ENCODE data around the gene TRIP6.

TRIP6 gene

DNA sequence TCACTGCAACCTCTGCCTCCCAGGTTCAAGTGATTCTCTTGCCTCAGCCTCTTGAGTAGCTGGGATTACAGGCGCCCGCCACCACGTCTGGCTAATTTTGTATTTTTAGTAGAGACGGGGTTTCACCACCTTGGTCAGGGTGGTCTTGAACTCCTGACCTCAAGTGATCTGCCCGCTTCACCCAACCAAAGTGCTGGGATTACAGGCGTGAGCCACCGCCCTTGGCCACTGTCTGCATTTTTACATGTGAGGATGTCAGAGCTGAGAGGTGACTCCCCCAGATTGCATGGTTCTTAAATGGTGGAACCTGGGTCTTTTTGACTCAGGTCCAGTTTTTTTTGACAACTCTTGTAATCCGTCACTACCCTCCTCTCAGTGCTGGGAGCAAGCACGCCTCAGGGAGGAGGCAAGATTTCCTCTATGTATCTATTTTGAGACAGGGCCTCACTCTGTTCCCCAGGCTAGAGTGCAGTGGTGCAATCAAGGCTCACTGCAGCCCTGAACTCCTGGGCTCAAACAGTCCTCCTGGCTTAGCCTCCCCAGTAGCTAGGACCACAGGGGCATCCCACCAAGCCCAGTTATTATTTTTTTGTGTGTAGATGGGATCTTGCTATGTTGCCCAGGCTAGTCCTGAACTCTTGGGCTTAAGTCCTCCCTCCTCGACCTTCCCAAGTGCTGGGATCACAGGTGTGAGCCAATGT, 6.6 kb downstream of the TRIP6 start:
- no peak for DNase-seq (ENCODE audit: low read depth in 2 of 2)

DNA sequence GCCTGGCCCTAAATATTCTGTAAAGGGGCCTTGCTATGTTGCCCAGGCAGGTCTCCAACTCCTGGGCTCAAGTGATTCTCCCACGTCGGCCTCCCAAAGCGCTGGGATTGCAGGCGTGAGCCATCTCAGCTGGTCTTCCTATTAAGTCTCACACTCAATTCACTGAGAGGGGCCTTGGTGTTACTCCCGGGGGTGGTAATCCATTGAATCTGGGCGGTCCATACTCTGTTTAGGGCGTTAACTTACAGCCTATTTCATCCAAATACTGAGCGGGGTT, 7.1 kb downstream of the TRIP6 start:
- DNase-seq (ENCODE audit: low read depth in 2 of 2) = no peak

DNA sequence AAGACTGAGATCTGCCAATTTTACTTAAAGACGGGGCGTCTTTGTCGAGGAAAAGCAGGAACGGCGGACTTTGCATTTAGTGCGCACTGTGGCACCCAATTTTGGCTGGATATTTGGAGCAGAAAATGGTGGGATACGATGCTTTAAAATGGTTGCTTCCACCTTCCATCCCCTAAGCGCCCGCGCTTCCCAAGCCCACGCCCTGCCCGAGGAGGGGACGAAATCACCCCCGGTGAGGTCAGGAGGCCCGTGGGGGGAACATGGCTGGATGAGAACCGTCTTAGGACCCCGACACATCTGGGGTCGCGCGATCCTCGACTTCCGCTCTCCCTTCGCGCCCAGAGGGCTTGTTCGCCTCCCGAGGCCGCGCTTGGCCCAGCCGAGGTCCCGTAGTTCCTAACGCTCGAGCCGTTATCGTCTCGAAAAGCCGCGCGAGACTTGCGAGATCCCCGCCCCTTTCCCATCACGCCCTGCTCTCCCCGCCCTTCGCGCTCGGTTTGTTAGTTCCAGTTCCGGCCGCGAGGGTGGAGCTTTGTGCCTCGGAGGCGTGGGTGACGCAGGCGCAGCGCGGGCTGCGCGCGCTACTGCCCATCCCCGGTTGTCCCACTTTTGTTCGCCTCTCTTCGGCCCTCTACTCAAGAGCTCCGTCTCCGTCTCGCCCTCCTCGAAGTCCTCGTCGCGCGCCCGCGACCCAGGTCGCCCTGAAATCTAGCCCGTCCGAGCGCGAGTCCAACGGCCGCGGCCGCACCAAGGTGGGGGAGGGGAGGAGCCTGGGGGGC, 7.6 kb downstream of the TRIP6 start, which contains the start of gene SRRT:
Gene SRRT (plus strand): TSS at position 527 of the 779 bp plus-strand sequence. CDS start 488 bp downstream, outside the sequence.
- peak; percentile 97 to 98 for DNase-seq (ENCODE audit: low read depth in 2 of 2)

DNA sequence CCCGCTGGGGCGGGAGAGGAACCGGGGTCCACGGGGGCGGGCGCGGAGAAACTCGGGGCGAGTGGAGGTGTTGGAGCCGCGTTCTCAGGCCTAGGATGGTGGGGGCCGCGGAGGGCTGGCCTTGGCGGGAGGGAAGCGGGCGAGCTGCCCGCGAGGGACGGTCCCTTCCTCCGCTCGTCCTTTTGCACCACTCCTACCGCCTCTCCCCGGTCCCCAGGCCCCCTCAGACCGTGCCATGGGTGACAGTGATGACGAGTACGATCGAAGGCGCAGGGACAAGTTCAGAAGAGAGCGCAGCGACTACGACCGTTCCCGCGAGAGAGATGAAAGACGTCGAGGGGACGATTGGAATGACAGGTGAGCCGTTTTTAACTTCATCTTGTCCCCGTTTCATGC, 8.2 kb downstream of the TRIP6 start:
- no peak for DNase-seq (ENCODE audit: low read depth in 2 of 2)

DNA sequence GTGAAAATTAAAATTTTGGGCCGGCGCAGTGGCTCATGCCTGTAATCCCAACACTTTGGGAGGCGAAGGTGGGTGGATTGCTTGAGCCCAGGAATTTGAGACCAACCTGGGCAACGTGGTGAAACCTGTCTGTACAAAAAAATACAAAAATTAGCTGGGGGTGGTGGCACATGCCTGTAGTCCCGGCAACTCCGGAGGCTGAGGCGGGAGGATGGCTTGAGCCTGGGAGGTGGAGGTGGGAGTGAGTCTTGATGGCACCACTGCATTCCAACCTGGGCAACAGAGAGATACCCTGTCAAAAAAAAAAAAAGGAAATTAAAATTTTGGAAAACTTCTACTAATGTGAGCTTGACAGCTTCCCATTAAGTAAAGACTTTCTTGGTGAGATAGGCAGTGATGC, 10.8 kb downstream of the TRIP6 start:
- no peak for DNase-seq (ENCODE audit: low read depth in 2 of 2)

DNA sequence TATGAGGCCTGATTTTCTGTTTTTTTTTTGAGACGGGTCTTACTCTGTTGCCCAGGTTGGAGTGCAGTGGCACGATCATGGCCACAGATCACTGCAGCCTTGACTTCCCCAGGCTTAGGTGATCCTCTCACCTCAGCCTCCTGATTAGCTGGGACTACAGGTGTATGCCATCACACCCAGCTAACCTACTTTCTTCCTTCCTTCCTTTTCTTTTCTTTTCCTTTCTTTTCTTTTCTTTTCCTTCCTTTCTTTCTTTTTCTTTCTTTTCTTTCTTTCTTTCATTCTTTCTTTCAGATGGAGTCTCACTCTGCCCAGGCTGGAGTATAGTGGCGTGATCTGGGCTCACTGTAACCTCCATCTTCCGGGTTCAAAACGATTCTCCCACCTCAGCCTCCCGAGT, 11.5 kb downstream of the TRIP6 start:
- DNase-seq (ENCODE audit: low read depth in 2 of 2) = no peak

DNA sequence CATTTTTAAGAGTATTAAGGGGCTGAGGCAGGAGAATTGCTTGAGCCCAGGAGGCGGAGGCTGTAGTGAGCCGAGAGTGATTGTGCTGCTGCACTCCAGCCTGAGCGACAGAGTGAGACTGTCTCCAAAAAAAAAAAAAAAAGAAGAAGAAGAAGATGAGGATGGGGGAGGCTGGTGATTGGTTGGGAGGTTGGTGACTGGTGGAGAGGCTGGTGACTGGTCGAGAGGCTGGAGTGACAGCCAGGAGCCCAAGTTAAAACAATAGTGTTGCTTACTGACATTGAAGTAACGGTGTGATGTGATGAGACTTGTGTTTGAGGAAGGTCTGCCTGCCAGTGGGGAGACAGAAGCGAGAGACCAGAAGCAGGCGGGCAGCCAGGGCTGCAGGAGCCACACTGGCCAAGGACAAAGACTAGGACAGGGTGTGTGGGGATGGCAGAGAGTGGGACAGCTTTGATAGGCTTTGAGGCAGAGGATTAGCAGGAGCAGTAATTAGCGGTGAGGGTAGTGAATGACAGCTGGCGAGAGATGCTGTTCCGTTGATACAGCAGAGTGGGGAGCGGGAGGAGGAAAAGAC, 12.6 kb downstream of the TRIP6 start:
- no peak for DNase-seq (ENCODE audit: low read depth in 2 of 2)

DNA sequence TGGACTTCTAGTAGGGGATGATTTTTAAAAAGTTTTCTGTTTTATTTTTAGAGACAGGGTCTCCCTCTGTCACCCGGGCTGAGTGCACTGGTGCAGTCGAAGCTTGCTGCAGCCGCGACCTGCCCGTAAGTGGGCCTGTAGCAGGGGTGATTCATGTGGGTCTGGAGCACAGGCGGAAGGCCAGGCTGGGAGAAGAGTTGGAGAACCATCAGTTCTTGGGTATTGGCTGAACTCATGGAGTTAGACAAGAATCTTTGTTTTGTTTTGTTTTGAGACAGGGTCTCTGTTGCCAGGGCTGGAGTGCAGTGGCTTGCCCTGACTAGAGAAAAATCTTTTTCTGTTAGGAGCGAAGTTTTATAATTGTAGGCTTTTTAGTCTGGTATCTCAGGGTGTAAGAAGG, 13.5 kb downstream of the TRIP6 start:
- DNase-seq (ENCODE audit: low read depth in 2 of 2) = no peak

DNA sequence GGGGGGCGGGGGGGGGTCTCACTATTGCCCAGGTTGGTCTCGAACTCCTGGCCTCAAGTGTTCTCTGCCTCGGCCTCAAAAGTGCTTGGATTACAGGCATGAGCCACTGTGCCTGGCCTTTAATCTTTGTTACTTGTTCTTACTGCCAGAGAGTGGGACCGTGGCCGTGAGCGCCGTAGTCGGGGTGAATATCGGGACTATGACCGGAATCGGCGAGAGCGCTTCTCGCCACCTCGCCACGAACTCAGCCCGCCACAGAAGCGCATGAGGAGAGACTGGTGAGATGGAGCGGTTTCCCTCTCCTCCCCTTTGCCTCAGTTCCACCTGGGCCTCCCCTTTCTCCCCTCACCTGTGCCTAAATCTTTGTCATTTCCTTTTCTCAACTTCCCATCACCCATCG, 13.9 kb downstream of the TRIP6 start:
- DNase-seq (ENCODE audit: low read depth in 2 of 2) = no peak

DNA sequence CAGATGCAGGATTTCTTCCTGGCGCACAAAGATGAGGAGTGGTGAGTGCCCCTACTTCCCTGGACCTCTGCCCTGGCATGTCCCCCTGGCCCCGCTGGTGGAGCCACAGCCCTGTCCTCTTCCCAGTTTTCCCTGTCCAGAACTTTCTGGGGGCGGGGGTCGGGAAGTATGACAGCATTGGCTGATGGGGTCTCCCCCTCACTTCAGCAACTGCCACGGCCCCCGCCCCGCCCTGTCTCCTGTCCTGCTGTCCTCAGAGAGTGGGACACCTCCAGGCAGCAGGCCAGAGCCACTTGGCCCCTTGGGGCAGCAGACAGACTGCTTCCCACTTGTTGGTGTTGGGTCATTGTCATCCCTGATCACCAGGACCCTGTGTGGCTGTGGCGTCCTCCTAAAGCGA, 15.0 kb downstream of the TRIP6 start:
- no peak for DNase-seq (ENCODE audit: low read depth in 2 of 2)

DNA sequence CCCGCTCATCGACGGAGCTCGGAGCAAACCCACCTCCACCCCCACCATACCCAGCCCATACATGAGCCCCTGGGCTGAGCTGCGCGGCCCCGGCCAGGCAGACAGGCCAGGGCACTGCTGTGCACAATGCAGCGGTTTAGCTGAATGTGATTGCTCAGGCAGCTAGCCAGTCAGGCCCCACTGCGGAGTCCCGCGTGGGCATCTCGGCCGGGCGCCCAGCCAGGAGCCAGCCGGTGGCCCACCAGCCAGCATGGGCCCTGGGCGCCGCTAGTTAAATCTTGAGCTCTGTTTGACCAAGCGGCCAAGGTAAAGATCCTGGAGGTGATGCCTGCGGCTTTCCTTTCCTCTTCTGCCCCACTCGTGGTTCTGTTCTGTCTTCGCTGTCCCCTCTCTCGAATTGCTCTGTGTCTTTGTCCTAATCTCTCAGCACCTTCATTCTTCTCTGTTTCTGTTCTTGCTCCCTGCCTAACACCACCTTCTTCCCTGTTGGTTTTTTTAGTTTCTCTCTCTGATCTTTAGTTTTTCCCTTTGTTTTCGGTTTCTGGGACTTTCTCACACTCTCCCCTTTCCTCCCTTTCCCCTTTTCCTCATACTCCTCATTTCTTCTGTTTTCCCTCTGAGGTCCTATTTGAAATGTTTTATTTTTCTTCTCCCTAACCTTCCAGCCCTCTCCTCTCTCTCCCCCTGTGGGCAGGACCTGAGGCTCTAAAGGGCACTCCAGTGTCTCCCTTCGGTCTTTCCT, 15.8 kb downstream of the TRIP6 start:
- DNase-seq (ENCODE audit: low read depth in 2 of 2) = no peak

DNA sequence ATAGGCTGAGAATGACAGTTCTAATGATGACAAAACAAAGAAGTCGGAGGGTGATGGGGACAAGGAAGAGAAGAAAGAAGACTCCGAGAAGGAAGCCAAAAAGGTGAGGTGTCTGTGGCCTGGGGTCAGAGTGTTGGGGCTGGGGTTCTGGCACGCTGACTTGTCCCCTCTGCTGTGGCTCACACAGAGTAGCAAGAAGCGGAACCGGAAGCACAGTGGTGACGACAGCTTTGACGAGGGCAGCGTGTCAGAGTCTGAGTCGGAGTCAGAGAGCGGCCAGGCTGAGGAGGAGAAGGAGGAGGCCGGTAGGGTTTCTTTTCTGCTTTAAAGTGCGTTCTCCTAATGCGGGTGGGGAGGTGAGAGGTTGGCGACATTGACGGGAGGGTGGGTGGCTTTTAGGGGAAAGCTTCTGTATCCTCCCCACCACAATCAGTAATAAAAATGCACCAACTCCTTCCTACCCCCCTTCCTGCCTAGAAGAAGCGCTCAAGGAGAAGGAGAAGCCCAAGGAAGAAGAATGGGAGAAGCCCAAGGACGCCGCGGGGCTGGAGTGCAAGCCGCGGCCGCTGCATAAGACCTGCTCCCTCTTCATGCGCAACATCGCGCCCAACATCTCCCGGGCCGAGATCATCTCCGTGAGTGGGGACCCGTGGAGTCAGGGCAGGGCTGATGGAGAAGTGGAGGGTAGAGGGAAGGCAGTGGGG, 17.7 kb downstream of the TRIP6 start:
- DNase-seq (ENCODE audit: low read depth in 2 of 2) = peak in 1 of 2 donors; percentile 38

DNA sequence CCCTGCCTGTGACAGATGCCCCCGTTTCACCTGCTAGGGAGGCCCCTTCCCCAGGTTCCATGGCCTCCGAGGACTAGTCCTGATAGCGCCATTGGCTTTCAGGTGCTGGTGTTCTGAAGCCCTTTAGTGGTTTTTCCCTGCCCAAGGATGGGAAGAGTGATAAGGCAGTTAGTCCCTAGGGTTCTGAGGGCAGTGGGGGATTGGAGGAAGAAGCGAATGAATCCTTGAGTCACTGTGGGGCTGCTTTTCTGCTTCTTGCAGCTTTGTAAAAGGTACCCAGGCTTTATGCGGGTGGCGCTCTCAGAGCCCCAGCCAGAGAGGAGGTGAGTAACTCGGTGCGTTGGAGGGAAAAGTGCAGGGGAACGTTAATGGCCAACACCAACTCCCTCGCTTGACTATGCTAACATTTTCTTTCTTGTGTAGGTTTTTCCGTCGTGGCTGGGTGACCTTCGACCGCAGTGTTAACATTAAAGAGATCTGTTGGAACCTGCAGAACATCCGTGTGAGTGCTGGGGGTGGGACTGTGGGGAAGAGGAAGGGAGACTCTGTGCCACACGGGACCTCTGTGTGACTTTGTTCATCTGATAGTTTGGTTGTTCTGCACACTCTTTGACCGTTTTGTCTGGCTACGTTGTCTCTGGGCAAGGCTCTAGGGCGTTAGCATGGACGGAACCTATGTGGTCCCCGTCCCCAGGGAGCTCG, 18.4 kb downstream of the TRIP6 start:
- no peak for DNase-seq (ENCODE audit: low read depth in 2 of 2)

DNA sequence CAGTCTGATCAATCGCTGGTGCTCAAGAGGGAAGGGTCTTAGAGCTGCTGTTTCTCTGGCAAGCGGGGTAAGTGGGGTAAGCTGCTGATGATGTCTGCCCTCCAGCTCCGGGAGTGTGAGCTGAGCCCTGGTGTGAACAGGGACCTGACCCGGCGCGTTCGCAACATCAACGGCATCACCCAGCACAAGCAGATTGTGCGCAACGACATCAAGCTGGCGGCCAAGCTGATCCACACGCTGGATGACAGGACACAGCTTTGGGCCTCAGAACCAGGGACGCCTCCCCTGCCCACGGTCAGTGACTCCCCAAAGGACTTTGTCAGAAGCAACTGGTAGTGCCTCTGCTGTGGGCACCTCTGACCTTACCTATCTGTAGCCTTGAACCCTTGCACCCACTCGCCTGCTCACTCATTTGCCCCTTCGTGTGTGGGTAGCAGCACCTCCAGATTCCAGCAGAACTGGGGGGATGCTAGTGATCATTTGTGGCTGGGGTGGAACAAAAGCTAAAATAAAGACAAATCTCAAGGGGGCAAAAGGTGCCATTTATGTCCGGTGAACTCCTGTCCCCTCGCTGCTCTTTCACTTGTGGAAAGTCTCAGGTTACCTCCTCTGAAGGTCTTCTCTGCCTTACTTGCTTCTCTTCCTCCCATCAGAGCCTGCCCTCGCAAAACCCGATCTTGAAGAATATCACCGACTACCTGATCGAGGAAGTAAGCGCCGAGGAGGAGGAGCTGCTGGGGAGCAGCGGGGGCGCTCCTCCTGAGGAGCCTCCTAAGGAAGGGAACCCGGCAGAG, 19.2 kb downstream of the TRIP6 start:
- DNase-seq (ENCODE audit: low read depth in 2 of 2) = no peak

DNA sequence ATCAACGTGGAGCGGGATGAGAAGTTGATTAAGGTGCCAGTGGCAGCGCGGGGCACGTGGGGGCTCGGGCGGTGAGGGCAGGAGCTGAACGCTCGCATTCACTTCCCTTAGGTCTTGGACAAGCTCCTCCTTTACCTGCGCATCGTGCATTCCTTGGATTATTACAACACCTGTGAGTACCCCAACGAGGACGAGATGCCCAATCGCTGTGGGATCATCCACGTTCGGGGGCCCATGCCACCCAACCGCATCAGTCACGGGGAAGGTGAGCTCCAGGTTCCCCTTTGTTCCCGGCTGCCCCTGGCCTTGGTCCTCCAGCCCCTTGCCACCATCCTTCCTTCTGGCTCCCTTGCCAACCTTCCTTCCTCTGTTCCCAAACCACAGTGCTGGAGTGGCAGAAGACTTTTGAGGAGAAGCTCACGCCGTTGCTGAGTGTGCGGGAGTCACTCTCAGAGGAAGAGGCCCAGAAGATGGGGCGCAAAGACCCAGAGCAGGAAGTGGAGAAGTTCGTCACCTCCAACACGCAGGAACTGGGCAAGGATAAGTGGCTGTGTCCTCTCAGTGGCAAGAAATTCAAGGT, 19.8 kb downstream of the TRIP6 start:
- DNase-seq (ENCODE audit: low read depth in 2 of 2) = no peak

DNA sequence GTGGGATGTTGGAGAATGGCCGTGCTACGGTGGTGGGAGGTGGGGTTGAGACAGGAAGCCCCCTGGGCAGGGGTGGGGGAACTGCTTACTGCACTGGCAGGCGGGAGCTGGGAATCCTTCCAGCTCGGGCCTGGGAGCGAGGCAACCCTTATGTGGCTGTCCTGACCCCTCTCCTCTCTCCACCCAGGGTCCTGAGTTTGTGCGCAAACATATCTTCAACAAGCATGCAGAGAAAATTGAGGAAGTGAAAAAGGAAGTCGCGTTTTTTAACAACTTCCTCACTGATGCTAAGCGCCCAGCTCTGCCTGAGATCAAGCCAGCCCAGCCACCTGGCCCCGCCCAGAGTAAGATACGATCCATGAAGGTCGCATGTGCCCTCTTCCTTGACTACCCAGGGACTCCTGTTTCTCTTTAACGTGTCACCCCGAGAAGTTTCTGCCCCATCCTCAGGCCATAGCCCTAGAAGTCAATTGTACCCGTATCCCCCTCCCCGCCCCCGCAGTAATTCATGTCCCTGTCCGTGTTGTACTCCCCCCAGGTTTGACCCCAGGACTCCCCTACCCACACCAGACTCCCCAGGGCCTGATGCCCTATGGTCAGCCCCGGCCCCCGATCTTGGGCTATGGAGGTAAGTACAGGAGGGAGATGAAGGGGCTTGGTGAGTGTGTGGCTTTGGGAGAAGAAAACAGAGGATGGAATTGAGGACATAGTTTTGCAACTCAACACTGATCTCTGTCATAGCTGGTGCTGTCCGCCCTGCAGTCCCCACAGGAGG, 20.5 kb downstream of the TRIP6 start:
- peak in 1 of 2 donors; percentile 24 for DNase-seq (ENCODE audit: low read depth in 2 of 2)

DNA sequence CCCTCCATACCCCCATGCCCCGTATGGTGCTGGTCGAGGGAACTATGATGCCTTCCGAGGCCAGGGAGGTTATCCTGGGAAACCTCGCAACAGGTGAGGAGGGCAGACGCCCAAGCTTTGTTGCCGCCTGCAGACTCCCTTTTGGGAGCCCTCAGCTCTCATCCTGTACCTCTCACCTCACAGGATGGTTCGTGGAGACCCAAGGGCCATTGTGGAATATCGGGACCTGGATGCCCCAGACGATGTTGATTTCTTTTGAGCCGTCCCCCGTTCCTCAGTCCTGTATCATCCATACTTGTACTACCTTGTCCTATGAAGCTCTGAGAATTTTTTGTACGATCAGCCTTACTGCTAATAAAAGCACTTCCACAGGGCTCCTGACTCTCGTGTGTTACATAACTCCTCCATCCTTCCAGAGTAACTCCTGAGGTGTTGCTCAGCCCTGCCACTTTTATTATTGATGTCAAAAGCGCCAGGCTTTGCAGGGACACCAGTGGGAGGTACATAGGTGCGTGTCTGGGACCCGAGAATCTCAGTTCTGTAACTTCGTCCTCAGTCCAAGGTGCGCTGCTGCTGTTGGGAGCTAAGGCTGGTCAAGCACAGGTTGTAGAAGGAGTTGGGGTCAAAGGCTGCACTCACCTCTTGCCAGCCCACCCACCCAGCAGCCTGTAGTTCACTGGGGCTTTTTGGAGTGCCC, 21.3 kb downstream of the TRIP6 start:
- DNase-seq (ENCODE audit: low read depth in 2 of 2) = no peak

DNA sequence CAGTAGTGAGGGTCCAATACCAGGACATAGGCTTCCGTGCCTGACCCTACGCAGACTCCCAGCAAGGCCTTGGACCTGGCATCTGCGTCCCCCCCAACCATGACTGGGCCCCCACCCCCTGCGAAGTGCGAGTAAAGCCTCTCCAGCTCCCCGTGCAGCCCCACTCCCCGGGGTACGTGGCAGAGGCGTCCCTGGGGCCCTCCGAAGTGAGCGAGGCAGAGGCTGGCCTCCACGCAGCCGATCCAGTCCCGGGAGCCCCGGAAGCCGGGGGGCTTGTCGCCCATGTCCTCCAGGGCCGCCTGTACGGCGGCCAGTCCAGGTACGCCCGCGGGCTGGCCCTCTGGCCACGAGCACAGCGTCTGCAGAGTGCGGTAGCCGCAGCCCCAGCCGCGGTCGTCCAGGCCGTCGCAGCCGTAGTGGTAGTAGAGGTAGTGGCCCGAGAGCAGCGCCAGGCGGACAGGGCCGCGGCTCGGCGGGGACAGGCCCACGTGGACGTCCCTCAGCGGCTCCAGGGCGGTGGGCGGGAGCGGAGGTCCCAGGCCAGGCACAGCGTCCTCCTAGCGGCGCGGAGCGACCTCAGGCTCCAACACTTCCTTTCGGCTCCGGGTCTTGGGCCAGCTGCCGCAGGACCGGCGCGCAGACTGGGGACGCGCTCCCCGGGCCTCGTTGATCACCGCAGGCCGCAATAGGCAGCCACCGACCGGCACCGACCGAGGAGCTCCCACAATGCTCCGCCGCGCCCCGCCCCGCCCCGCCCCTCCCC, 22.0 kb downstream of the TRIP6 start, which contains the start of gene UFSP1:
Gene UFSP1 (minus strand): TSS at position 728 of the 763 bp plus-strand sequence. CDS start 444 bp downstream, at position 284.
- DNase-seq (ENCODE audit: low read depth in 2 of 2) = no peak
